Gastroesophageal sphincter (tissue), 3 donors: ENCODE data around the gene MMRN2.

ENCODE experiments used
- POLR2A ChIP-seq, 2 donors: fragments of 450-650 bp; IDR thresholded peaks; one replicate each; pipeline ENCODE4 v1.6.1; 2017; ENCODE audit warnings: antibody characterized with exemption in 2 of 2, mild to moderate bottlenecking in 2 of 2, moderate library complexity in 1 of 2
- TF ChIP-seq, protein P1 (sequence below), 4 experiments: fragments of 200-600 bp in 2 of 4; fragments of 450-650 bp in 2 of 4; sonication (generic) in 1 of 4; IDR thresholded peaks; one replicate each; pipeline ENCODE4 v1.5.1; 2017 to 2019; ENCODE audit warnings: antibody characterized with exemption in 4 of 4, mild to moderate bottlenecking in 2 of 4, moderate library complexity in 2 of 4

DNA sequence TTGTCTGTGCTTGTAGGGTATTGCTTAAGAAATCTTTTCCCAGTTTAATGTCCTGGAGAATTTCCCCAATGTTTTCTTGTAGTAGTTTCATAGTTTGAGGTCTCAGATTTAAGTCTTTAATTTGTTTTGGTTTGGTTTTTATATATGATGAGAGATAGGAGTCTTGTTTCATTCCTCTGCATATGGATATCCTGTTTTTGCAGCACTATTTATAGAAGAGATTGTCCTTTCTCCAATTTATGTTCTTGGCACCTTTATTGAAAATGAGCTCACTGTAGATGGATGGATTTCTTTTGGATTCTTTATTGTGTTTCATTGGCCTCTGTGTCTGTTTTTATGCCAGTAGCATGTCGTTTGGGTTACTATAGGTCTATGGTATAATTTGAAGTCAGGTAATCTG, 31.1 kb upstream of the MMRN2 start:
- no peak for TF ChIP-seq POLR2A (IDR thresholded peaks at IDR 0.05)
- TF ChIP-seq, protein P1, sequence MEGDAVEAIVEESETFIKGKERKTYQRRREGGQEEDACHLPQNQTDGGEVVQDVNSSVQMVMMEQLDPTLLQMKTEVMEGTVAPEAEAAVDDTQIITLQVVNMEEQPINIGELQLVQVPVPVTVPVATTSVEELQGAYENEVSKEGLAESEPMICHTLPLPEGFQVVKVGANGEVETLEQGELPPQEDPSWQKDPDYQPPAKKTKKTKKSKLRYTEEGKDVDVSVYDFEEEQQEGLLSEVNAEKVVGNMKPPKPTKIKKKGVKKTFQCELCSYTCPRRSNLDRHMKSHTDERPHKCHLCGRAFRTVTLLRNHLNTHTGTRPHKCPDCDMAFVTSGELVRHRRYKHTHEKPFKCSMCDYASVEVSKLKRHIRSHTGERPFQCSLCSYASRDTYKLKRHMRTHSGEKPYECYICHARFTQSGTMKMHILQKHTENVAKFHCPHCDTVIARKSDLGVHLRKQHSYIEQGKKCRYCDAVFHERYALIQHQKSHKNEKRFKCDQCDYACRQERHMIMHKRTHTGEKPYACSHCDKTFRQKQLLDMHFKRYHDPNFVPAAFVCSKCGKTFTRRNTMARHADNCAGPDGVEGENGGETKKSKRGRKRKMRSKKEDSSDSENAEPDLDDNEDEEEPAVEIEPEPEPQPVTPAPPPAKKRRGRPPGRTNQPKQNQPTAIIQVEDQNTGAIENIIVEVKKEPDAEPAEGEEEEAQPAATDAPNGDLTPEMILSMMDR (IDR thresholded peaks at IDR 0.05) = no peak
